HL-60 (cell line): ENCODE measurements around the gene PDYN.

Experiments
- DNase-seq, 2 experiments: peaks; one replicate each; pipeline ENCODE4 v3.0.0-alpha.2; 2010 to 2020; ENCODE audit warnings: low read depth in 1 of 2, low spot score in 1 of 2
- H3K27ac ChIP-seq: fragments of 250-450 bp; sonication (Bioruptor Pico); replicated peaks from 2 replicates; pipeline ENCODE4 v1.5.1; 2020; ENCODE audit warnings: mild to moderate bottlenecking, moderate library complexity
- H3K27me3 ChIP-seq: fragments of 250-450 bp; sonication (Bioruptor Pico); 2 replicates; pipeline ENCODE4 v1.5.1; 2021; ENCODE audit warnings: mild to moderate bottlenecking, moderate library complexity; ENCODE audit not compliant: insufficient read depth, poor library complexity, severe bottlenecking
- H3K4me3 ChIP-seq: replicated peaks from 2 replicates; pipeline ENCODE4 v1.5.1; 2011; ENCODE audit warnings: mild to moderate bottlenecking, control low read depth, low read length; ENCODE audit not compliant: insufficient read depth
- GABPA ChIP-seq: IDR thresholded peaks from 2 replicates; pipeline ENCODE4 v1.6.1; 2012; ENCODE audit warnings: low read depth
- POLR2AphosphoS5 ChIP-seq: IDR thresholded peaks from 2 replicates; pipeline ENCODE4 v1.6.1; 2012; ENCODE audit warnings: low read depth
- REST ChIP-seq: IDR thresholded peaks from 2 replicates; pipeline ENCODE4 v1.6.1; 2012; ENCODE audit warnings: low read depth; ENCODE audit not compliant: insufficient replicate concordance
- SPI1 ChIP-seq: IDR thresholded peaks from 2 replicates; pipeline ENCODE4 v1.6.1; 2012; ENCODE audit warnings: low read depth, mild to moderate bottlenecking, borderline replicate concordance
- TF ChIP-seq, protein P1 (sequence below): IDR thresholded peaks from one replicate; pipeline ENCODE4 v1.5.1; 2011; ENCODE audit warnings: low read length, control low read depth, inconsistent platforms; ENCODE audit not compliant: insufficient read depth

PDYN gene

GRCh38 chr20:1943275-1944002 lies 50.4 kb downstream of the PDYN start:
- TF ChIP-seq REST: no peak
- TF ChIP-seq, protein P1, sequence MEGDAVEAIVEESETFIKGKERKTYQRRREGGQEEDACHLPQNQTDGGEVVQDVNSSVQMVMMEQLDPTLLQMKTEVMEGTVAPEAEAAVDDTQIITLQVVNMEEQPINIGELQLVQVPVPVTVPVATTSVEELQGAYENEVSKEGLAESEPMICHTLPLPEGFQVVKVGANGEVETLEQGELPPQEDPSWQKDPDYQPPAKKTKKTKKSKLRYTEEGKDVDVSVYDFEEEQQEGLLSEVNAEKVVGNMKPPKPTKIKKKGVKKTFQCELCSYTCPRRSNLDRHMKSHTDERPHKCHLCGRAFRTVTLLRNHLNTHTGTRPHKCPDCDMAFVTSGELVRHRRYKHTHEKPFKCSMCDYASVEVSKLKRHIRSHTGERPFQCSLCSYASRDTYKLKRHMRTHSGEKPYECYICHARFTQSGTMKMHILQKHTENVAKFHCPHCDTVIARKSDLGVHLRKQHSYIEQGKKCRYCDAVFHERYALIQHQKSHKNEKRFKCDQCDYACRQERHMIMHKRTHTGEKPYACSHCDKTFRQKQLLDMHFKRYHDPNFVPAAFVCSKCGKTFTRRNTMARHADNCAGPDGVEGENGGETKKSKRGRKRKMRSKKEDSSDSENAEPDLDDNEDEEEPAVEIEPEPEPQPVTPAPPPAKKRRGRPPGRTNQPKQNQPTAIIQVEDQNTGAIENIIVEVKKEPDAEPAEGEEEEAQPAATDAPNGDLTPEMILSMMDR: no peak
- TF ChIP-seq GABPA: no peak
- no peak for TF ChIP-seq POLR2AphosphoS5
- TF ChIP-seq SPI1: no peak
- no peak overlapping the region for H3K27ac ChIP-seq
- no peak for DNase-seq
- H3K4me3 ChIP-seq: no peak overlapping the region
- no peaks in the 10 kb centered on the region for H3K27me3 ChIP-seq

- Histone ChIP-seq H3K27me3 (no peaks in the 10 kb centered on the region), H3K4me3 (no peak overlapping the region), H3K27ac (no peak overlapping the region)
- no peak for DNase-seq
- TF ChIP-seq POLR2AphosphoS5 (no peak), SPI1 (no peak), GABPA (no peak), REST (no peak)
- TF ChIP-seq, protein P1: no peak
Observed at GRCh38 chr20:1942486-1943274, 51.2 kb downstream of the PDYN start.

DNA sequence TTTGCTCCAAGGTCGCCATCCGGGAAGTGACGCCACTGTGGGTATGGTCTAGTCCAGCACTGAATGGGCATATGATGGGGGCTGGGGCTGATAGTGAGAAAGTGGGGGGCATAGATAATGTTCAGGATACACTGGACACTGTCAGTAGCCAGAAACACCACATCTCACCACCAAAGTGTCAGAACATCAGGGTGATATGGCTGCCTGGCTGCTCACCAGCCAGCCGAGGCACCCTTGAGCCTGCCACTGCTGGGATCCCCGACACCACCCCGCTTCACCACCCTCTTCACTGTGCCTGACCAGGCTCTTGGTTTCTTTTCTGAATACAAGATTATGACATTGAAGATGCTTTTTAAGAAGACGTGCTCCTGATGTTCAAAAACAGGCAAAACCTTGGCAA lies 51.8 kb downstream of the PDYN start:
- Histone ChIP-seq H3K27me3 (no peaks in the 10 kb centered on the region), H3K27ac (no peak overlapping the region), H3K4me3 (no peak overlapping the region)
- TF ChIP-seq SPI1 (no peak), POLR2AphosphoS5 (no peak), REST (no peak), GABPA (no peak)
- TF ChIP-seq, protein P1: no peak
- no peak for DNase-seq
